GM12878 (cell line): ENCODE results near the gene HNRNPU. TPM values are rescaled to one million over a fixed set of nuclear protein-coding genes. Genes with fewer than 3 reads are reported as not detected.

Experiments used
- ATAC-seq: fragments of 200-7000 bp; cut with Tn5 transposase; 3 replicates; pipeline ENCODE4 v1.9.1; 2020; ENCODE audit warnings: mild to moderate bottlenecking, moderate library complexity
- BruUV-seq: library from RNA; stranded (reverse); fragments of 400-500 nt; replicated peaks from 2 replicates; lab custom pipeline; 2021; lab: Mats Ljungman, UMichigan
- CTCF ChIA-PET: fragments of 300-600 bp; sonication (Branson Sonifier 250); formaldehyde crosslinking; extraction: SDS; loops from one replicate; lab custom pipeline; 2021; ENCODE audit warnings: inconsistent platforms; lab: Yijun Ruan, JAX
- POLR2A ChIA-PET: fragments of 350-600 bp; formaldehyde crosslinking; extraction: SDS; loops from one replicate; lab custom pipeline; 2021; ENCODE audit warnings: inconsistent platforms; lab: Charles Lee
- RAD21 ChIA-PET: fragments of 300-600 bp; sonication (Branson Sonifier 250); formaldehyde crosslinking; loops from one replicate; lab custom pipeline; 2023; ENCODE audit warnings: antibody characterized with exemption; ENCODE audit not compliant: unreplicated experiment; lab: Charles Lee
- SMC1A ChIA-PET: fragments of 300-600 bp; sonication (Branson Sonifier 250); formaldehyde crosslinking; loops from one replicate; lab custom pipeline; 2023; ENCODE audit not compliant: unreplicated experiment, uncharacterized antibody; lab: Charles Lee
- DNase-seq: peaks from one replicate; pipeline ENCODE4 v3.0.0-alpha.2; 2011; ENCODE audit warnings: low read depth, low spot score
- FAIRE-seq: peaks from 3 replicates; lab custom pipeline; 2011; peaks lifted over from hg19 to GRCh38; lab: Jason Lieb, UNC
- H2AFZ ChIP-seq: 2 replicates; pipeline ENCODE4 v1.6.0; 2011; ENCODE audit warnings: low read depth, low read length, control low read depth; ENCODE audit not compliant: control insufficient read depth
- H3K27ac ChIP-seq: 2 replicates; pipeline ENCODE4 v1.5.1; 2011; ENCODE audit warnings: control low read depth; ENCODE audit not compliant: control insufficient read depth, insufficient read depth
- H3K27me3 ChIP-seq, 2 experiments: replicated peaks in 1 of 2; 2 replicates each; pipeline versions ENCODE4 v1.6.0 to v1.6.1; 2011; ENCODE audit warnings: low read length in 1 of 2; ENCODE audit not compliant: control insufficient read depth in 2 of 2, insufficient read depth in 2 of 2
- H3K36me3 ChIP-seq, 2 experiments: 2 replicates each; pipeline ENCODE4 v1.5.1; 2011; ENCODE audit warnings: low read length in 1 of 2; ENCODE audit not compliant: control insufficient read depth in 2 of 2, insufficient read depth in 2 of 2
- H3K4me1 ChIP-seq: 2 replicates; pipeline ENCODE4 v1.6.1; 2011; ENCODE audit warnings: mild to moderate bottlenecking, low read length, moderate library complexity, mixed read lengths; ENCODE audit not compliant: control insufficient read depth, insufficient read depth
- H3K4me2 ChIP-seq: 2 replicates; pipeline ENCODE4 v1.6.0; 2011; ENCODE audit warnings: control low read depth; ENCODE audit not compliant: control insufficient read depth, insufficient read depth
- H3K4me3 ChIP-seq: fragments of 200-600 bp; sonication (generic); 2 replicates; pipeline ENCODE4 v1.5.1; 2016
- H3K79me2 ChIP-seq: 2 replicates; pipeline ENCODE4 v1.6.0; 2011; ENCODE audit warnings: low read length; ENCODE audit not compliant: control insufficient read depth, insufficient read depth
- H3K9ac ChIP-seq: 2 replicates; pipeline ENCODE4 v1.8.0; 2011; ENCODE audit warnings: low read length, control low read depth, mixed read lengths; ENCODE audit not compliant: control insufficient read depth, insufficient read depth
- H3K9me3 ChIP-seq: replicated peaks from 3 replicates; pipeline ENCODE4 v1.5.1; 2011; ENCODE audit warnings: mild to moderate bottlenecking, low read length; ENCODE audit not compliant: control insufficient read depth, insufficient read depth
- H4K20me1 ChIP-seq: 2 replicates; pipeline ENCODE4 v1.6.0; 2011; ENCODE audit not compliant: control insufficient read depth, insufficient read depth
- CBX3 ChIP-seq: fragments of 200-600 bp; sonication (generic); IDR thresholded peaks from 2 replicates; pipeline ENCODE4 v1.6.1; 2016; ENCODE audit warnings: low read depth, borderline replicate concordance
- CHD4 ChIP-seq: fragments of 200-600 bp; sonication (generic); IDR thresholded peaks from 2 replicates; pipeline ENCODE4 v1.6.1; 2016; ENCODE audit warnings: mild to moderate bottlenecking
- MEF2A ChIP-seq: IDR thresholded peaks from 2 replicates; pipeline ENCODE4 v1.6.1; 2011; ENCODE audit warnings: low read depth, mild to moderate bottlenecking, low read length, moderate library complexity; ENCODE audit not compliant: insufficient read depth
- NFXL1 ChIP-seq: fragments of 450-650 bp; IDR thresholded peaks from 2 replicates; pipeline ENCODE4 v1.6.1; 2017; ENCODE audit warnings: antibody characterized with exemption, mild to moderate bottlenecking, borderline replicate concordance
- NFYB ChIP-seq: IDR thresholded peaks from 2 replicates; pipeline ENCODE4 v1.6.1; 2011; ENCODE audit warnings: low read depth, mild to moderate bottlenecking, low read length, improper control_type of control experiment, moderate library complexity; ENCODE audit not compliant: insufficient read depth
- POLR2AphosphoS5 ChIP-seq: IDR thresholded peaks from 2 replicates; pipeline ENCODE4 v1.6.1; 2011; ENCODE audit warnings: mild to moderate bottlenecking, low read length, inconsistent platforms
- RAD21 ChIP-seq: IDR thresholded peaks from 2 replicates; pipeline ENCODE4 v1.6.1; 2011; ENCODE audit warnings: mild to moderate bottlenecking, low read depth, low read length, moderate library complexity; ENCODE audit not compliant: insufficient read depth
- SIX5 ChIP-seq: IDR thresholded peaks from 2 replicates; pipeline ENCODE4 v1.6.1; 2011; ENCODE audit warnings: mild to moderate bottlenecking, low read depth, low read length, moderate library complexity; ENCODE audit not compliant: severe bottlenecking
- SMARCA5 ChIP-seq: fragments of 450-650 bp; IDR thresholded peaks from 2 replicates; pipeline ENCODE4 v1.6.1; 2017; ENCODE audit warnings: mild to moderate bottlenecking
- SP1 ChIP-seq: IDR thresholded peaks from one replicate; pipeline ENCODE4 v1.6.1; 2011; ENCODE audit warnings: low read depth, low read length
- STAT3 ChIP-seq: IDR thresholded peaks from 2 replicates; pipeline ENCODE4 v1.6.1; 2011; ENCODE audit warnings: low read depth, low read length, improper control_type of control experiment
- TCF12 ChIP-seq: IDR thresholded peaks from 2 replicates; pipeline ENCODE4 v1.6.1; 2011; ENCODE audit warnings: low read depth, mild to moderate bottlenecking, low read length
- ZBED1 ChIP-seq: IDR thresholded peaks from 2 replicates; pipeline ENCODE4 v1.6.1; 2016; ENCODE audit warnings: borderline replicate concordance
- WGBS: methylation state at CpG from one replicate; pipeline ENCODE4 v1.1.6; 2016; ENCODE audit warnings: low lambda C conversion rate; ENCODE audit not compliant: insufficient replicate concordance, insufficient coverage; ENCODE audit errors: missing lambda C conversion rate; 5-methylcytosine and 5-hydroxymethylcytosine counted together
- in situ Hi-C: fragments of 300-500 bp; cut with MboI; formaldehyde crosslinking; loops from 9 replicates; pipeline ENCODE4 v1.14.3; 2018; ENCODE audit warnings: mixed read lengths
- intact Hi-C: fragments of 100-400 bp; cut with micrococcal nuclease; formaldehyde crosslinking; loops from one replicate; pipeline ENCODE4 v1.14.2; 2022; ENCODE audit not compliant: unreplicated experiment
- polyA plus RNA-seq, 11 experiments: library from polyadenylated mRNA; depleted of rRNA in 4 of 11; unstranded in 6 of 11; stranded (reverse) in 5 of 11; fragments of >200 nt; fragmentation: Nextera tagmentation in 4 of 11; fragmentation: Illumina TruSeq in 1 of 11; extraction: Ambion mirVana in 4 of 11; extraction: Trizol in 1 of 11; gene quantifications; 1 replicate in 1 of 11; 2 replicates in 10 of 11; pipeline versions ENCODE4 v1.2.1 to v1.2.3, GENCODE V29; 2011 to 2016; ENCODE audit warnings: inconsistent platforms in 2 of 11, missing spikeins in 2 of 11, low read depth in 1 of 11
- total RNA-seq, 4 experiments: library from RNA; depleted of rRNA in 3 of 4; stranded (reverse); fragments of >200 nt in 3 of 4; fragmentation: Illumina TruSeq in 1 of 4; extraction: Trizol in 1 of 4; gene quantifications; 2 replicates each; pipeline versions ENCODE4 v1.2.1 to v1.2.3, GENCODE V29; 2013 to 2021
- TF ChIP-seq, protein P1 (sequence below): fragments of 450-650 bp; IDR thresholded peaks from 2 replicates; pipeline ENCODE4 v1.6.1; 2017; ENCODE audit warnings: mild to moderate bottlenecking
- TF ChIP-seq, protein P2 (sequence below): fragments of 450-650 bp; IDR thresholded peaks from 2 replicates; pipeline ENCODE4 v1.6.1; 2017; ENCODE audit warnings: mild to moderate bottlenecking, moderate library complexity
- TF ChIP-seq, protein P3 (sequence below): IDR thresholded peaks from 2 replicates; pipeline ENCODE4 v1.6.1; 2012; ENCODE audit warnings: low read length, inconsistent platforms

Gene HNRNPU
- total and polyA plus RNA-seq, 10 of the 15 experiments (the other 5 are each of a cell fraction or from before 2014, with no cell fraction given) = 163 to 569 (median 420) TPM

DNA sequence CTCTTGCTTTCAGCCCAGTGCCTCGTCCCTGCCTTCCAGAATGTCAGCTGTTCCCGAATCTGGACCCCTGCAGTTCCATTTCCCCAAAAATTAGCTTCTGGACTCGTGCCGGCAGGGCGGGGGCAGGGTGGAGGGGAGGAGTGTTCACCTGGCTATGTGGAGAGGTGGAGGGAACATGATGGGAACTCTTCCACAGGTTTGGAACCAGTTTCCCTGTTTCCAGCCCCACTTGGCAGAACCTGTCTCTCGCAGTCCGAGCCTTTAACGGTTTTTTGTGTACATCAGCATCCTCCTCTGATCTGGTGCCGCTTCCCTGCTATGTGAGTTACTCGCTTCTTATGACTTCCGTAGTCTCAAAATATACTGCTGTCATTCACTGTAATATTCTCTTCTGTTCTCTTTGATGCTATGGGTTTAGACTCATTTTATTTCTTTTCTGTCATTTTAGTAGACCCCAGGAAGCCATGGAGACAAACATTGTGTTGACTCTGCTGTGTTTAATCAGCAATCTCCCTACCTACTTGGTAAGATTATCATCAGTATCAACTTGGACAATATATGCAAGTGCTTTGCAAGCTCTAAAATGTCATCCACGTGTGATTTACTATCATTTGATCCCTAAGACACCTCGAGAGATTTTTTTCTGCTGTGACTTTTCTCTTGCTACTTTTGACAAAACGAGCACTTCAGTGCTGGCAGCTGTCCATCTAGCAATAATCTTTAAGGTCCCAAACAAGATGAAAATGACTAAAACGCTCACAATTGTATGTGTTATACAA, 33.3 kb upstream of the HNRNPU start:
- in situ Hi-C loops (no loop called here), intact Hi-C loops (no loop called here)
- Histone ChIP-seq H3K79me2 (no peaks in the 10 kb centered on the region), H3K9me3 (no peaks in the 10 kb centered on the region), H2AFZ (no peak overlapping the region), H4K20me1 (no peaks in the 10 kb centered on the region), H3K4me2 (no peak overlapping the region), H3K27ac (no peak overlapping the region), H3K36me3 (no peaks in the 10 kb centered on the region), H3K4me3 (no peak overlapping the region), H3K9ac (no peak overlapping the region), H3K4me1 (no peaks in the 10 kb centered on the region), H3K27me3 (no peaks in the 10 kb centered on the region)
- ChIA-PET SMC1A (interaction anchor here (0.7 to 0.8 kb wide), 2 partner anchors 43 to 57 kb away, joined by 3 read pairs; no protein-coding TSS in a partner anchor), CTCF (interaction anchor here (0.9 to 1.8 kb wide), 2 partner anchors 19 to 145 kb away, joined by 3 to 5 read pairs; no protein-coding TSS in a partner anchor), RAD21 (no interaction called here), POLR2A (interaction anchor here (0.6 kb wide), 1 partner anchor 122 kb away, joined by 3 read pairs; no protein-coding TSS in a partner anchor)
- no TSS peak for BruUV-seq
- ATAC-seq = no peak
- FAIRE-seq = no peak
- WGBS = 53% methylated on average over 15 of the region's 15 CpGs
- DNase-seq = no peak
- no peak for TF ChIP-seq NFXL1
- TF ChIP-seq, protein P1, sequence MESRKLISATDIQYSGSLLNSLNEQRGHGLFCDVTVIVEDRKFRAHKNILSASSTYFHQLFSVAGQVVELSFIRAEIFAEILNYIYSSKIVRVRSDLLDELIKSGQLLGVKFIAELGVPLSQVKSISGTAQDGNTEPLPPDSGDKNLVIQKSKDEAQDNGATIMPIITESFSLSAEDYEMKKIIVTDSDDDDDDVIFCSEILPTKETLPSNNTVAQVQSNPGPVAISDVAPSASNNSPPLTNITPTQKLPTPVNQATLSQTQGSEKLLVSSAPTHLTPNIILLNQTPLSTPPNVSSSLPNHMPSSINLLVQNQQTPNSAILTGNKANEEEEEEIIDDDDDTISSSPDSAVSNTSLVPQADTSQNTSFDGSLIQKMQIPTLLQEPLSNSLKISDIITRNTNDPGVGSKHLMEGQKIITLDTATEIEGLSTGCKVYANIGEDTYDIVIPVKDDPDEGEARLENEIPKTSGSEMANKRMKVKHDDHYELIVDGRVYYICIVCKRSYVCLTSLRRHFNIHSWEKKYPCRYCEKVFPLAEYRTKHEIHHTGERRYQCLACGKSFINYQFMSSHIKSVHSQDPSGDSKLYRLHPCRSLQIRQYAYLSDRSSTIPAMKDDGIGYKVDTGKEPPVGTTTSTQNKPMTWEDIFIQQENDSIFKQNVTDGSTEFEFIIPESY = no peak
- TF ChIP-seq TCF12 = no peak
- TF ChIP-seq SIX5 = no peak
- TF ChIP-seq ZBED1 = no peak
- no peak for TF ChIP-seq MEF2A
- TF ChIP-seq CHD4 = no peak
- no peak for TF ChIP-seq POLR2AphosphoS5
- no peak for TF ChIP-seq SMARCA5
- TF ChIP-seq RAD21 = no peak
- TF ChIP-seq, protein P2, sequence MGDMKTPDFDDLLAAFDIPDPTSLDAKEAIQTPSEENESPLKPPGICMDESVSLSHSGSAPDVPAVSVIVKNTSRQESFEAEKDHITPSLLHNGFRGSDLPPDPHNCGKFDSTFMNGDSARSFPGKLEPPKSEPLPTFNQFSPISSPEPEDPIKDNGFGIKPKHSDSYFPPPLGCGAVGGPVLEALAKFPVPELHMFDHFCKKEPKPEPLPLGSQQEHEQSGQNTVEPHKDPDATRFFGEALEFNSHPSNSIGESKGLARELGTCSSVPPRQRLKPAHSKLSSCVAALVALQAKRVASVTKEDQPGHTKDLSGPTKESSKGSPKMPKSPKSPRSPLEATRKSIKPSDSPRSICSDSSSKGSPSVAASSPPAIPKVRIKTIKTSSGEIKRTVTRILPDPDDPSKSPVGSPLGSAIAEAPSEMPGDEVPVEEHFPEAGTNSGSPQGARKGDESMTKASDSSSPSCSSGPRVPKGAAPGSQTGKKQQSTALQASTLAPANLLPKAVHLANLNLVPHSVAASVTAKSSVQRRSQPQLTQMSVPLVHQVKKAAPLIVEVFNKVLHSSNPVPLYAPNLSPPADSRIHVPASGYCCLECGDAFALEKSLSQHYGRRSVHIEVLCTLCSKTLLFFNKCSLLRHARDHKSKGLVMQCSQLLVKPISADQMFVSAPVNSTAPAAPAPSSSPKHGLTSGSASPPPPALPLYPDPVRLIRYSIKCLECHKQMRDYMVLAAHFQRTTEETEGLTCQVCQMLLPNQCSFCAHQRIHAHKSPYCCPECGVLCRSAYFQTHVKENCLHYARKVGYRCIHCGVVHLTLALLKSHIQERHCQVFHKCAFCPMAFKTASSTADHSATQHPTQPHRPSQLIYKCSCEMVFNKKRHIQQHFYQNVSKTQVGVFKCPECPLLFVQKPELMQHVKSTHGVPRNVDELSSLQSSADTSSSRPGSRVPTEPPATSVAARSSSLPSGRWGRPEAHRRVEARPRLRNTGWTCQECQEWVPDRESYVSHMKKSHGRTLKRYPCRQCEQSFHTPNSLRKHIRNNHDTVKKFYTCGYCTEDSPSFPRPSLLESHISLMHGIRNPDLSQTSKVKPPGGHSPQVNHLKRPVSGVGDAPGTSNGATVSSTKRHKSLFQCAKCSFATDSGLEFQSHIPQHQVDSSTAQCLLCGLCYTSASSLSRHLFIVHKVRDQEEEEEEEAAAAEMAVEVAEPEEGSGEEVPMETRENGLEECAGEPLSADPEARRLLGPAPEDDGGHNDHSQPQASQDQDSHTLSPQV = no peak
- TF ChIP-seq, protein P3, sequence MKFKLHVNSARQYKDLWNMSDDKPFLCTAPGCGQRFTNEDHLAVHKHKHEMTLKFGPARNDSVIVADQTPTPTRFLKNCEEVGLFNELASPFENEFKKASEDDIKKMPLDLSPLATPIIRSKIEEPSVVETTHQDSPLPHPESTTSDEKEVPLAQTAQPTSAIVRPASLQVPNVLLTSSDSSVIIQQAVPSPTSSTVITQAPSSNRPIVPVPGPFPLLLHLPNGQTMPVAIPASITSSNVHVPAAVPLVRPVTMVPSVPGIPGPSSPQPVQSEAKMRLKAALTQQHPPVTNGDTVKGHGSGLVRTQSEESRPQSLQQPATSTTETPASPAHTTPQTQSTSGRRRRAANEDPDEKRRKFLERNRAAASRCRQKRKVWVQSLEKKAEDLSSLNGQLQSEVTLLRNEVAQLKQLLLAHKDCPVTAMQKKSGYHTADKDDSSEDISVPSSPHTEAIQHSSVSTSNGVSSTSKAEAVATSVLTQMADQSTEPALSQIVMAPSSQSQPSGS = no peak
- no peak for TF ChIP-seq NFYB
- TF ChIP-seq STAT3 = no peak
- TF ChIP-seq SP1 = no peak
- TF ChIP-seq CBX3 = no peak
